ENCODE results near the gene GPX4. TPM values are rescaled to one million over a fixed set of nuclear protein-coding genes. Genes with fewer than 3 reads are reported as not detected.
A peak's percentile ranks its signal among the peaks of the same experiment; 100 is the strongest.

Gene GPX4
- total and polyA plus RNA-seq, 2 of the 13 experiments (the other 11 are each of a cell fraction or from before 2014, with no cell fraction given), result 535 to 613 TPM

DNA sequence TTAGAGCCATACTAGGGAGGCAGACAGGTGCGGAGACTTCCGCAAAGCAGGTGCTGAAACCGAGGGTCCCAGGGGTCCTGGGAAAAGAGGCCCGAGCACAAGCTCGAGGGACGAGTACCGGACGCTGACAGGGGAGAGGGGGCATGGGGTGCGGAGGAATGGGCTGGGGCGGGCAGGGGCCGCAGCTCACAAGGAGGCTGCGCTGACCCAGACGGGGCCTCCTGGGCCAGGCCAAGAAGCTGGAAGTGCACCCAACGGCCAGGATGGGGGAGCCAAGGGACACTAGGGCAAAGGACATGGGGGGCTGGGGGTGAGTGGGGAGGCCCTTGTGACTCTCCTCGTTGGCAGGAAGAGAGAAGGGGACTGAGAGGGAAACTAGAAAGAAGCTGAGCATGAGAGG lies 10.5 kb upstream of the GPX4 start (continued):
- no peak for TF ChIP-seq RBAK (CRISPR knock-in tag; IDR thresholded peaks at IDR 0.05)
- TF ChIP-seq SIN3A (IDR thresholded peaks at IDR 0.05; ENCODE audit: borderline replicate concordance, low read depth, low read length), result no peak

DNA sequence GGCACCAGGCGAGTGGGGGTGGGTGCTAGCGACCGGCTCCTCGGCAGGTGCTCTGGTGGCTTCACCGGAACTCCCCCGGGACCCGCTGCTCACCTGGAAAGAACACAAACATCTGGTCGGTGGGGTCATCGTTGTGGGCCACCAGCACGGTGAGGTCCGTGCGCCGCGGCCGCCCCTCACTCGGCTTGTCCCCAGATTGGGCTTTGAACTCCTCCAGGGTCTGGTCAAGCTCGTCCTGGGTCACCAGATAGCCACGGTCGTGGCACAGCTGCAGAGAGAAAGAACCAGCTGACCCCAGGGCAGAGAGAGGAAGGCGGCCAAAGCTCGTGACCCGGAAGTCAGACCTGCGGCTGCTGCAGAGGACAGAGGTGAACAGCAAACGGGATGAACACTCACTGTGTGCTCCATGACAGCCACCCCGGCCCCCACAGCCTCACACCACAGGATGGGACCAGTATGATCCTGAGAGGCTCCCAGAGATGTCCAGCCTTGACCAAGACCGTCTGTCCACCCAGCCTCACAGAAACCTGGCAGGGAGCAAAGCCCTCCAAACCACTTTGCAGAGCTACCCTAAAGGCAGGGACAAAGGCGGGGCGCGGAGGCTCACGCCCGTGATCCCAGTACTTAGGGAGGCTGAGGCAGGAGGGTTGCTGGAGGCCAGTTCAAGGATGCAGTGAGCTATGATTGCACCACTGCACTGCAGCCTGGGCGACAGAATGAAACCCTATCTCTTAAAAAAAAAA lies 9.8 kb upstream of the GPX4 start:
- Histone ChIP-seq H4K20me1 (ENCODE audit: insufficient read depth, low read length) (peaks cover 16% of the 10 kb centered on the region), H3K79me2 (ENCODE audit: insufficient read depth, low read length) (peaks cover 30% of the 10 kb centered on the region), H3K27me3 (ENCODE audit: control insufficient read depth in 1 of 2, insufficient read depth in 2 of 2, low read length in 2 of 2) (no peaks in the 10 kb centered on the region; a peak in 1 of 5 replicates), H3K27ac (ENCODE audit: extremely low read length, insufficient read depth, low read length) (peak overlapping the region; percentile 57), H3K9me3 (ENCODE audit: low read length) (no peaks in the 10 kb centered on the region), H3K4me3 (replicated peaks in 1 of 3; ENCODE audit: insufficient read depth in 1 of 3, low read depth in 2 of 3, low read length in 3 of 3) (peak overlapping the region; percentile 91 to 99 (median 97)), H3K4me2 (ENCODE audit: low read depth, low read length) (peak overlapping the region; percentile 89), H3K36me3 (replicated peaks in 1 of 2; ENCODE audit: control insufficient read depth in 1 of 2, insufficient read depth in 2 of 2, low read length in 2 of 2) (peaks cover 12 to 28% of the 10 kb centered on the region in 2 experiments), H3K9ac (ENCODE audit: insufficient read depth, low read depth, low read length) (peak overlapping the region; percentile 92), H3K4me1 (ENCODE audit: insufficient read depth, low read length) (peaks cover 43% of the 10 kb centered on the region), H2AFZ (ENCODE audit: low read length) (no peak overlapping the region)
- POLR2A ChIA-PET, result interaction anchor here (0.7 to 2.6 kb wide), 9 partner anchors 9 to 68 kb away, joined by 3 to 9 read pairs (median 4); partner anchors contain the start of gene CNN2
- intact Hi-C loops (cut with micrococcal nuclease; ENCODE audit: unreplicated experiment), result no loop called here
- WGBS (ENCODE audit: low lambda C conversion rate), result under 1% methylated on average over 26 of the region's 32 CpGs
- no peak for FAIRE-seq
- CTCF ChIA-PET (ENCODE audit: low intra/inter-chr PET ratio, low total read pairs), result no interaction called here
- in situ Hi-C loops (cut with HindIII; ENCODE audit: extremely low pct_ligation_motif_present, low pct_unique_long_range_greater_than_20kb), result no loop called here
- BruUV-seq (replicated peaks), result no TSS peak
- DNase-seq (ENCODE audit: low spot score), result peak; percentile 29
- peak; percentile 4 for ATAC-seq
- no peak for TF ChIP-seq SMAD1 (CRISPR knock-in tag; IDR thresholded peaks at IDR 0.05; ENCODE audit: borderline replicate concordance, low read depth)
- no peak for TF ChIP-seq ZBTB8A (CRISPR knock-in tag; IDR thresholded peaks at IDR 0.05; ENCODE audit: borderline replicate concordance, low read depth)
- 0 out of 2 replicates have a peak, but pooled peaks have one; percentile 38 for TF ChIP-seq ZNF766 (CRISPR knock-in tag; IDR thresholded peaks at IDR 0.05; ENCODE audit: borderline replicate concordance)
- no peak for TF ChIP-seq ATF6 (CRISPR knock-in tag; conservative IDR thresholded peaks at IDR 0.05)
- TF ChIP-seq MBNL3 (CRISPR knock-in tag; conservative IDR thresholded peaks at IDR 0.05), result no peak
- no peak for TF ChIP-seq TSC22D2 (CRISPR knock-in tag; IDR thresholded peaks at IDR 0.05; ENCODE audit: borderline replicate concordance)
- TF ChIP-seq STAG1 (CRISPR knock-in tag; IDR thresholded peaks at IDR 0.05), result peak; percentile 17; the same call in 1 of the 2 replicates
- TF ChIP-seq HHEX (CRISPR knock-in tag; IDR thresholded peaks at IDR 0.05), result no peak
- no peak for TF ChIP-seq ARNT2 (CRISPR knock-in tag; IDR thresholded peaks at IDR 0.05; ENCODE audit: low read depth)
- TF ChIP-seq HNRNPUL1 (IDR thresholded peaks at IDR 0.05; ENCODE audit: low read depth, low read length), result no peak
- no peak for TF ChIP-seq RARG (CRISPR knock-in tag; IDR thresholded peaks at IDR 0.05; ENCODE audit: low read depth)
- TF ChIP-seq ZNF432 (CRISPR knock-in tag; IDR thresholded peaks at IDR 0.05; ENCODE audit: borderline replicate concordance), result no peak
- TF ChIP-seq MIER3 (CRISPR knock-in tag; IDR thresholded peaks at IDR 0.05; ENCODE audit: borderline replicate concordance), result no peak
- TF ChIP-seq ZNF850 (CRISPR knock-in tag; conservative IDR thresholded peaks at IDR 0.05), result no peak
- no peak for TF ChIP-seq TRIM24 (CRISPR knock-in tag; IDR thresholded peaks at IDR 0.05)
- TF ChIP-seq, protein P1, sequence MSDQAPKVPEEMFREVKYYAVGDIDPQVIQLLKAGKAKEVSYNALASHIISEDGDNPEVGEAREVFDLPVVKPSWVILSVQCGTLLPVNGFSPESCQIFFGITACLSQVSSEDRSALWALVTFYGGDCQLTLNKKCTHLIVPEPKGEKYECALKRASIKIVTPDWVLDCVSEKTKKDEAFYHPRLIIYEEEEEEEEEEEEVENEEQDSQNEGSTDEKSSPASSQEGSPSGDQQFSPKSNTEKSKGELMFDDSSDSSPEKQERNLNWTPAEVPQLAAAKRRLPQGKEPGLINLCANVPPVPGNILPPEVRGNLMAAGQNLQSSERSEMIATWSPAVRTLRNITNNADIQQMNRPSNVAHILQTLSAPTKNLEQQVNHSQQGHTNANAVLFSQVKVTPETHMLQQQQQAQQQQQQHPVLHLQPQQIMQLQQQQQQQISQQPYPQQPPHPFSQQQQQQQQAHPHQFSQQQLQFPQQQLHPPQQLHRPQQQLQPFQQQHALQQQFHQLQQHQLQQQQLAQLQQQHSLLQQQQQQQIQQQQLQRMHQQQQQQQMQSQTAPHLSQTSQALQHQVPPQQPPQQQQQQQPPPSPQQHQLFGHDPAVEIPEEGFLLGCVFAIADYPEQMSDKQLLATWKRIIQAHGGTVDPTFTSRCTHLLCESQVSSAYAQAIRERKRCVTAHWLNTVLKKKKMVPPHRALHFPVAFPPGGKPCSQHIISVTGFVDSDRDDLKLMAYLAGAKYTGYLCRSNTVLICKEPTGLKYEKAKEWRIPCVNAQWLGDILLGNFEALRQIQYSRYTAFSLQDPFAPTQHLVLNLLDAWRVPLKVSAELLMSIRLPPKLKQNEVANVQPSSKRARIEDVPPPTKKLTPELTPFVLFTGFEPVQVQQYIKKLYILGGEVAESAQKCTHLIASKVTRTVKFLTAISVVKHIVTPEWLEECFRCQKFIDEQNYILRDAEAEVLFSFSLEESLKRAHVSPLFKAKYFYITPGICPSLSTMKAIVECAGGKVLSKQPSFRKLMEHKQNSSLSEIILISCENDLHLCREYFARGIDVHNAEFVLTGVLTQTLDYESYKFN (CRISPR knock-in tag; conservative IDR thresholded peaks at IDR 0.05), result no peak
